Cardiac fibroblast (primary cell): Measurements from ENCODE around the gene PPIB.
"Not testable (repeated sequence)": the region's sequence is repeated elsewhere in the genome, so short reads cannot be mapped to it uniquely, and the experiment has no call there.

ENCODE experiments used
- DNase-seq, 2 donors: peaks; one replicate each; pipeline versions ENCODE4 v3.0.0 to v3.0.0-alpha.2; 2010; ENCODE audit warnings: low read depth in 2 of 2
- H3K4me3 ChIP-seq, 2 donors: replicated peaks in 1 of 2; 1 replicate in 1 of 2; 2 replicates in 1 of 2; pipeline ENCODE4 v1.5.1; 2011; ENCODE audit warnings: low read depth in 2 of 2, low read length in 2 of 2, mild to moderate bottlenecking in 2 of 2, moderate library complexity in 1 of 2
- CTCF ChIP-seq: IDR thresholded peaks from one replicate; pipeline ENCODE4 v1.5.1; 2011; ENCODE audit warnings: low read depth, mild to moderate bottlenecking, low read length, inconsistent platforms

Gene PPIB

GRCh38 chr15:64131547-64131946 is 31.3 kb downstream of the PPIB start:
- no peak overlapping the region for H3K4me3 ChIP-seq
- TF ChIP-seq CTCF: no peak
- DNase-seq: no peak

GRCh38 chr15:64130159-64130558 is 32.7 kb downstream of the PPIB start:
- no peak for TF ChIP-seq CTCF
- H3K4me3 ChIP-seq: no peak overlapping the region
- DNase-seq: no peak

- TF ChIP-seq CTCF: no peak
- DNase-seq: no peak
- H3K4me3 ChIP-seq: no peak overlapping the region
Observed at GRCh38 chr15:64127521-64128270, 35.1 kb downstream of the PPIB start.

GRCh38 chr15:64125978-64126377 is 36.8 kb downstream of the PPIB start:
- H3K4me3 ChIP-seq: no peak overlapping the region
- no peak for DNase-seq
- no peak for TF ChIP-seq CTCF

GRCh38 chr15:64122936-64123351 is 39.9 kb downstream of the PPIB start:
- DNase-seq: no peak
- TF ChIP-seq CTCF: no peak
- H3K4me3 ChIP-seq: no peak overlapping the region

GRCh38 chr15:64122444-64122843 is 40.4 kb downstream of the PPIB start:
- H3K4me3 ChIP-seq: no peak overlapping the region
- no peak for TF ChIP-seq CTCF
- no peak for DNase-seq

GRCh38 chr15:64121614-64122013 is 41.2 kb downstream of the PPIB start:
- no peak overlapping the region for H3K4me3 ChIP-seq
- no peak for TF ChIP-seq CTCF
- no peak for DNase-seq

GRCh38 chr15:64120322-64120721 is 42.5 kb downstream of the PPIB start:
- H3K4me3 ChIP-seq, DNase-seq: not testable (repeated sequence)
